GM21619 (cell line): ENCODE measurements around the gene ENTPD8.
"Not testable (repeated sequence)": the region's sequence is repeated elsewhere in the genome, so short reads cannot be mapped to it uniquely, and the experiment has no call there.

ENCODE experiments used
- ATAC-seq: cut with Tn5 transposase; IDR thresholded peaks from one replicate; pipeline ENCODE4 v1.9.1; 2021; ENCODE audit not compliant: unreplicated experiment

ENTPD8 gene

DNA sequence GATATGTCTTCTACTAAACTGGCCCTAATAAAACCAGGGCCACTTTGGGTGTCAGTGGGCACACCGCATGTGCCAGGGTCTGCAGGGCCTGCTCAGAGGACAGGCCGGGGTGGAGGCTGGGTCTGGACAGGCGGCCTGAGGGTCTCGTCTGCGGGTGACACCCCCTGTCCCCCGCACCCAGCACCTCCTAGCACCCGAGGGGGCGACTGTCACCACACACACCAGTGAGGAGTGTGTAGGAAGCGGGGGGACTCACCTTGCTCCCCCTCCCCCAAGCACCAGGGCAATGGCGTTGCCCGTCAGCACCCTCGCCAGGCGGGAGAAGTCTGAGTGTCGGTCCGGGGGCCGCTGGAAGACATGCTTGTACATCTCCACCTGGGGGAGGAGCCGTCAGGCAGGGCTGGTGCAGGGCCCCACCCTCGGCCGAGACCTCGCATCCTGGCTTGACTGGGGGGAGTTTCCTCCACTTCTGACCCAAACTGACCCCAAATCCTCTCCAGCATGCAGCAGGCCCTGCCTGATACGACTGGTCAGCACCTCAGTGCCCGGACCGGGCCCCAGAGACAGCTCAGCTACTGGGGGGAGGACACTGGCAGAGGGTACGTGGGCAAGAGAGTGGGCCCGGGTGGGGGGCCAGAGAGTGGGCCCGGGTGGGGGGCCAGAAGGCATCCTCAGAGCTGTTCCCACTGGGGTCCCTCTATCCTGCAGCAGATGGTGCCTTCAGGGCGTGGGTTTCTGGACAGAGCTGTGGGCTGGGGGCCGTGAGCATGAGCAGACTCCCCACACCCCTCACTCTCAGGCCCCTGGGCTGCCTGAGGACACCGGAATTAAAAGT, 36.8 kb upstream of the ENTPD8 start:
- no peak for ATAC-seq

DNA sequence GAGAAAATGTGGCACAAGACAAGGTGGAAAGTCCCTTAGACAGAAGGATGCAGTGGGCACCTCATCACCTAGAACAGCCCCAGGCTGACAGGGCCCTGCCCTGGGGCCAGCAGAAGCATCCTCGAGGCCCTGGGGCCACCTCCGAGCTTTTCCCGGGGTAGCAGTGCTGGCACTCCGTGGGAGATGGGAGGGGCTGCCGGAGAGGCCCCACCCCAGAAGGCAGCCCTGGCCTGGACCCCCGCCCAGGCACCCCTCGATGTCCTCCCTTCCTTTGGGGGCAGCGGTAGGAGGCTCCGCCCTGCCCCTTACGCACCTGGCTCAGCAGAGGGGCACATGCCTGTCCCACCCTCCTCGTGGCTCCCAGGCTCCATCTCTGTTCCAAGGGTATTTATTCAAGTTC, 35.7 kb upstream of the ENTPD8 start:
- ATAC-seq = no peak

DNA sequence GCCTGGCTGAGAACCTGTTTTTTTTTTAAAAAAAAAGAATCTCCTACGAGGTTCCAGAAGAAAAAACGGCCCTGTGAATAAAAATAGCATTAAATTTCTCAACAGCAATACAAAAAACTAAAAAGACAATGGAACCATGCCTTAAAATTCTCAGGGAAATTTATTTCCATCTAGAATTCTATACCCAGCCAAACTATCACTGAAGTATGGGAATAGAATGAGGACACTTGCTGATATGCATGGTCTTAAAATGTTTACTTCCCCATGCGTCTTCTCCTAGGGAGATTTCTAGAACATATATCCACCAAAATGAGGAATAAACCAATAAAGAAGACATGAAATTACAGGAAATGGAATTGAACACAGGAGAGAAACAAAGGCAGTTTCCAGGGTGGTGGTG, 34.5 kb upstream of the ENTPD8 start:
- ATAC-seq = no peak

DNA sequence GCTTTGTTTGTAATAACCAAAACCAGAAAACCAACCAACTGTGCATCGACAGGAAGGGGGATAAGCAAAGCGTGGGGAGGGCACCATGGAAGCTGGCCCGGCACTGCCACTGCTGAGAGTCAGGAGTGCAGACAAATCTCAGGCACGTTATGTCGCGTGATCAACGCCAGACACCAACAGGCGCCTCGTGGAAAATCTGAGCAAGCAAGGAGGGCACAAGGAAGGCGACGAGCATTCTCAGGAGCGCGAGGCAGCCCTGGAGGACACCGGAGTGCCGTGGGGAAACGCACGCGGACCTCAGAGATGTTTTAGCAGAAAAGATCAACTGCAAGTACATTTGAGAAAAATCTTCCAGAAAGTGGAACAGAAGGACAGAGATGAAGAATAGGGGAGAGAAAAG, 33.1 kb upstream of the ENTPD8 start:
- ATAC-seq = no peak

DNA sequence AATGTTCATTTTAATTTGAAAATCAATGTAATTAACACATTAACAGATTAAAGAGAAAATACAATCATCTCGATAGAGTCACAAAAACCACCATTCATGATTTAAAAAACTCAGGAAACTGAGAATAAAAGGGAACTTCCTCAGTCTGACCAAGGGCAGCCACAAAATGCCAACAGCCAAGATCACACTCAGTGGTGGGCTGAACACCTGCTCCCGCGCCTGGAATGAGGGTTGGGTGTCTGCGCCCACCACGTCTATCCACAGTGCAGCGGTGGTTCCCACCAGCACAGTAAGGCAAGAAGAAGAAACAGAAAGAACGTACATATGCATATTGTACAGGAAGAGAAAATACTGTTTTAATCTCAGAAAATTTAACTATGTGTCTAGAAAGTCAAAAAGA, 29.6 kb upstream of the ENTPD8 start:
- ATAC-seq = no peak

DNA sequence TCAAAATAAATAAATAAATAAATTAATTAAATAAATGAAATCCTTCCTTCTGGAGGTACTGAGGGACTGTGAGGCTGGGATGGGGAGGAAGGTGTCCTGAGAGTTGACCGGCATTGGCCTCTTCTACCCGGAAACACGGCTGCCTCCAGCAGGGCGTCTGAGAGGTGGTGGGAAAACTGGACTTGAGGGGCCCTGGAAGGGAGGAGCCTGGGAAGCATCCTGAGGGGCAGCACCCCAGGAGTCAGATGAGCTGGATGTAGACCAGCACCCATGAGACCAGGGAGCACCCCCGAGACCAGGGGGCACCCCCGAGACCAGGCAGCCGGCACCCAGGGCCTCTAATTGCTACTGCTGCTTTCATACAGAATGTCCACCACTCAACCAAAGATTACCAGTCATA, 26.7 kb upstream of the ENTPD8 start:
- no peak for ATAC-seq

DNA sequence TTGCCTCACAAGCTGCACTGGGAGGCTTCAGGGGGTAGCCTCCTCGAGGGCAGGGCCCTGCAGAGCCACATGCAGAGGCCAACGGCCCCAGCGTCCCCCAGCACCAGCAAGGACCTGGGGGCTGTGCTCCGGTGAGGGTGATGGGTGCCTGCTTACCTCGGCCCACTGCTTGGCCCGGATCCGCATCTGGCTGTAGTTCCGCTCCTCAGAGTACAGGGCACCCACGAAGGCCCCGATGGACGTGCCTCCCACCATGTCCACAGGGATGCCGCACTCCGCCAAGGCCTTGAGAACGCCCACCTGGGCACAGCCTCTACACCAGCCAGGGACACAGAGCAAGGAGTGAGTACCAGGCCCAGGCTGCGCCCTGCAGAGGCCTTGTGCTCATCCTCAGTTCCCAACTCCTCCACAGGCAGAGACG, 26.0 kb upstream of the ENTPD8 start:
- no peak for ATAC-seq

DNA sequence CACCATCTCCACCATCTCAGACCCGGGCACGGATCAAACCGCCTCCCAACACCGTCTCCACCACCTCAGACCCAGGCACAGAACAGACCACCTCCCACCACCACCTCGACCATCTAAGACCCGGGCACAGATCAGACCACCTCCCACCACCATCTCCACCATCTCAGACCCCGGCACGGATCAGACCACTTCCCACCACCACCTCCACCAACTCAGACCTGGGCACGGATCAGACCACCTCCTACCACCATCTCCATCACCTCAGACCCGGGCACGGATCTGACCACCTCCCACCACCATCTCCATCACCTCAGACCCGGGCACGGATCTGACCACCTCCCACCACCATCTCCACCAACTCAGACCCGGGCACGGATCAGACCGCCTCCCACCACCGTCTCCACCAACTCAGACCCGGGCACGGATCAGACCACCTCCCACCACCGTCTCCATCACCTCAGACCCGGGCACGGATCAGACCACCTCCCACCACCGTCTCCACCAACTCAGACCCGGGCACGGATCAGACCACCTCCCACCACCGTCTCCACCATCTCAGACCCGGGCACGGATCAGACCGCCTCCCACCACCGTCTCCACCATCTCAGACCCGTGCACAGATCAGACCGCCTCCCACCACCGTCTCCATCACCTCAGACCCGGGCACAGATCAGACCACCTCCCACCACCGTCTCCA, 25.4 kb upstream of the ENTPD8 start:
- not testable (repeated sequence) for ATAC-seq

DNA sequence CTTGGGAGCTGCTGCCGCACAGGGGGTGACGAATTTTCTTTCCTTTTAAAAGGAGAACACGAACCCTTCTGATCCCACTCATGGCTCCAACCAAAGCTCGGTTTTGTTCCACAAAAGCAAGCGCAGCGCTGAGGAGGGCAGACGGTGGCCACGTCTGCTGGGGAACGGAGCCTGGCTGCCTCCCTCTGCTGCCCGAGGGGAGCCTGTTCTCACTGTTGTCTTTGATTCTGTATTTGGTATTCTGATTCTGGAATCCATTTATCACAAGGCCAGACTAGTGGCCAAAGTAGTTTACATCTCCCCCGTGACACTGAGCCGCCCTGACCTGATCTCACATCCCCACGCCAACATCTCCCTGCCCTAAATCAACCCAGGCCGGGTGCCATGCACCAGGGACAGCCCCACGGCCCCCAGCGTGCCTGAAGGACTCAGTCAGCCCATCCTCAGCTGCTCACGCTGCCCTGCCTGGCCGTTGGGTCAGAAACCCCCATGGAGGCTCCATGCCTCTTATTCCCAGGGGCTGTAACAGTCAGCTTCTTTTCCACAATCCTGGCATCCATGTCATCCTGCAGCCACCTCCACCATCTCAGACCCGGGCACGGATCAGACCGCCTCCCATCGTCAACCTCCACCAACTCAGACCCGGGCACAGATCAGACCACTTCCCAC, 24.7 kb upstream of the ENTPD8 start:
- ATAC-seq = no peak

DNA sequence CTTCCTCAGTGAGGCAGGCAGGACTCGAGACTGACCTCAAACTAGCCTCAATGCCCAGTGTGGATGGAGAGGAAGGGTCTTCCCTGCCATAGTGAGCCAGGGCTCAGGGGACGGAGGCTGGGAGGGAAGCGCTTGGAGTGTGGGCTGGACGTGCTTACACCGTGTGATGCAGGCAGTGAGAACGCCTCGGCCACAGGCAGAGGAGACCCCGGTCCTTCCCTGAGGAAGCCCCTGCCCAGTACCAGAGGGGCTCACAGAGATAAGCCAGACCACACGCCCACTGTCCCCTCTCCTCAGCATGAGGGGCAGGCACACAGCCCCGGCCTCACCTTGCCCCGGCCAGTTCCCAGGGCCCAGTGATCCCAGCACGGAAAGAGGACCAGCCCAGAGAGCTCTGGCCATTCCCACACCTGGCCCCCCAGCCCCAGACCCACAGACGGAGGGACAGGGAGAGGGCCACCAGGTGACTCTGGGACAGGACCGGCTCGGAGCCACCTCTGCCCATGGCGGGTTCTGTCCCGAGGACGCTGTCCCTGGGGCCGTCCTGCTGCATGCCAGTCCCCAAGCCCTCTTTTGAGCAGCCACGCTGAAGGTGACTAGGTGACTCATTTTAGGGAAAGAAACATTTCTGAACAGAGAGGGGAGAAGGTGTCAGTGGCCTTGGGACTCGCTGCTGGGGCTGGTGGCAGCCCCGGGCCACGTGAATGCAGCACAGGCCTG, 24.0 kb upstream of the ENTPD8 start:
- no peak for ATAC-seq

DNA sequence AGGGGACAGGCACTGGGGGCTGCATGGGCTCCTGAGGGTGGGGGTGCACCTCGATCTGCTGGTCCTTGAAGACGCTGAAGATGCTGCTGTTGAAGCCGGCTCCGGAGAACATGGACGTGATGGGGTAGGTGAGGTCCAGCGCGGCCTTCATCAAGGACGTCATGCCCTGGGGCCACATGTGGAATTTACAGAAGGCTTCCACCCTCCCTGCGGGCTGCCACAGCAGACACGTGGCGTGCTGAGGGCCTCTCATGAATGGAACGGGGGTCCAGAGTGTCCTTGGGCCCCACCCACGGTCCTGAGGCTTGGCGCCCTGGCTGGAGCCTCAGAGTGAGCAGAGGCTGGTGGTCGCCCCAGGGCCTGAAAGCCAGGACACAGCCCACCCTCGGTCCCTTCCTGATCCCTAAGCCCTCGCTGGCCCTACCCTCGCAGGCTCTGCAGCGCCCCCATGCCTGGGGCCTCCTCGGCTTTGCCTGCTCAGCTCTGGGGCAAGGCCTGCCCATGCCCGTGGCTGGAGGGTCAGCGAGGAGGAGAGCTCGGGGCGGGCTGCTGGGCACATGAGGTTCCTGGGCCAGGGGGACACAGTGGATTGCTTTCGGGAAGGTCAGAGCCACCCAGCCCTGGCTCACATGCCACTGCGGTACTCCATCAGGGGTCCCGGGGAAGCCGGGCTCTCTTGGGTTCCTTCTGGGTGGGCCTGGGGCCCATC, 23.3 kb upstream of the ENTPD8 start:
- ATAC-seq = no peak

DNA sequence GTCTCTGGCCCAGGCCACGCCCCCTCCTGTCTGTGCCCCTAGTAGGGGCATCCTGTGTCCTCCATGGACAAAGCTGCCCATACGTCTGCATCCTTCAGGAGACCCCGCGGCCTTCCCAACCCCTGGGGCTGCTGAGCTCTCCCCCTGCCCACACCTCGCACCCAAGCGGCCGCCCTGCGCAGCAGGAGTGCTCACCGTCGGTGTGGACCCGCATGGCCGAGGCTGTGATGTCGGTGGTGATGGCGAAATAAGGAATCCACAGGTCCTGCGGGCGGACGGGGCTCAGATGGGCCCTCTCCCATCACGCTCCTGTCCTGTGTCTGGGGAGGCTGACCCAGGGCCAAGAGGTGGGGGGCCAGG, 22.8 kb upstream of the ENTPD8 start:
- no peak for ATAC-seq

DNA sequence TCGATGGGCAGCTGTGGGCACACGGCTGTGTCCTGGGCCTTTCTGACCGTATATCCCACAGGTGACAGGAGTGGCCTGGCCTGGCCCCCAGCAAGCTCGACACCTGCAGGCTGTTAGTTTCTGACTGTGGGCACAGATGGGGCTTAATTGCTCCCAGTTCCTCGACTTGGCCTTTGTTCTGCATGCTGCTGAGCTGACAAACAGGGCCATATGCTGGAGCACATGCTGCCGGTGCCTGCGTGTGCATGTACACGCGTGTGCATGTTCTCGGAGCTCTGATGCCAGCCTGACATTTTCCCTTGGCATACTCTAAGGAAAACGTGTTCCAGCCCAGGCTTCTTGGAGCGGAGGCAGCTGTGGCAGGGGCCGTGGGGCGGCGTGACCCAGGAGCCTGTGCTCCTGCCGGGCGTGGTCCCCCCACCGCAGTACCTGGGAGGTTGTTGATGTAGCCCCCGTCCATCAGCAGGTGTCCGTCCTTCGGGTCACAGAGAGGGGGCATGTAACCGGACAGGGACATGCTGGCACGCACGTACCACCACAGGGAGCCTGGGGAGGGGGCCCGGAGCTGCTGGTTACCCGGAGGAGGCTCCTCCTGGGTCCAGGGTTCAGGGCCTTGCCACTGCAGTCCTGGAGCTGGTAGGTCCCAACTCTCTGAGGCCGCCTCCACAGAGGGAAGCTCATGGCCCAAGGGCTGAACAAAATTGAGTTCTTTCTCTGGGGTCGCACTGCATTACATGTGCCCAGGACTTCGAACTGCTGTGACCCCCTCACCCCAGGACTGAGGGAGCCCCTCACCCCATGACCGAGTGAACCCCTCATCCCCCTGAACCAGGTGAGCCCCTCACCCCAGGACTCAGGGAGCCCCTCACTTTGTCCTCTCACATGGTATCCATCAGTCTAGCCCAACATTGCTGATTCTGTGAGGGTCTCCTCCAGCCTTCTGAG, 22.1 kb upstream of the ENTPD8 start:
- no peak for ATAC-seq

DNA sequence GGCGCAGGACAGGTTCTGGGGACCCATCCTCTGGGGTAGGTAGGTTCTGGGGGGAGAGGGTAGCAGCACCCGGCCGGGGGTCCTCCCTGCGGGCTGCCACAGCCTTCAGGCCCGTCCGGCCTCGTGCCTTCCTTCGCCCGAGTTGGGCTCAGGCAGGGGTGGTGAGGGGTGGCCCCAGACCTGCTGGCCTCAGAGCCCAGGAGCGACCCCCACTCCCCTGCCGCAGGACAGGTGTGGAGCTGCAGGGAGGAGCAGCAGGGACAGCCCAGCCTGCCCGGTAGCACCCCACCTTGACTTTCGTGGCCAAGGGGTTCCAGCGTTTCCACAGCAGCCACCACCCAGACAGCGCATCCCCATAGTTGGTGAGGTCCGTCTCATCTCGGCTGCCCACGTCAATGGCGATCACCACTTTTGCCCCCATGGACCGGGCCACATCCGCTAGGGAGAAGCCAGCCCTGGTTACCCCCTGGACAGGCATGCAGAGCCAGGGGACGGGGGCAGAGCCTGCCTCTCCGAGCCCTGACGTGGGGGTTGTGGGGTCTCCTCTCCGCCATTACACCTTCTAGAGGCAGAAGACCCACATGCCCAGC, 21.3 kb upstream of the ENTPD8 start:
- no peak for ATAC-seq

DNA sequence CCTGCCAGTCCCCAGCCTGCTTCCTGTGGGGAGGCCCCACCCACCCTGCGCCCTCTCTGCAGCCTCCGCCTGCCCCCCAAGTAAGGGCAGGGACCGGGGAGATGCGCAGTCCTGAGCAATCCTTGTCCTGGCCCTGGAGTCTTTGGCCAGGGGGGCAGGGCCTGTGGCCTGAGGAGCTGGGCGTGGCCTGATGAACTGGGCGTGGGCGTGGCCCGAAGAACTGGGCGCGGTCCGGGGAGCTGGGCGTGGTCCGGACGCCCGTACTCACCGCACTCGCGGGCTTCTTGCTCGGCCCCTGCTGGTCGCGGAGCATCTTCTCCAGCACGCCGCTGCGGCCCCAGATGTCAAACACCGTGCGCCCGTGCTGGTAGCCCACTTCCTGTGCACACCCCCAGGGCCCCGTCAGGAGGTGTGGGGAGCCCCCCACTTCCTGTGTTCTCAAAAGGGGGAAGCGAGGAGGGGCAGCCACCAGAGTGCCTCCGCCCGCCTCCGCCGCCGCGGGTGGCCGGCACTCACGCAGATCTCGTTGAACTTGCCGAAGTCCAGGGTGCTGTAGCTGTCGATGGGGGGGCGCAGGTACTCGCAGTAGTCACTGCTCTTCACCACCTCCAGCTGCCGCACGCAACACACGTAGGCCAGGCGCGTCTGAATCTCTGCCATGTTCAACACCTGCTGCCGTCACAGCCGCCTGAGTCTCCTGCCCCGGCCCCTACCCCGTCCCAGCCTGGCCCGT, 20.7 kb upstream of the ENTPD8 start:
- ATAC-seq = peak; percentile 50

DNA sequence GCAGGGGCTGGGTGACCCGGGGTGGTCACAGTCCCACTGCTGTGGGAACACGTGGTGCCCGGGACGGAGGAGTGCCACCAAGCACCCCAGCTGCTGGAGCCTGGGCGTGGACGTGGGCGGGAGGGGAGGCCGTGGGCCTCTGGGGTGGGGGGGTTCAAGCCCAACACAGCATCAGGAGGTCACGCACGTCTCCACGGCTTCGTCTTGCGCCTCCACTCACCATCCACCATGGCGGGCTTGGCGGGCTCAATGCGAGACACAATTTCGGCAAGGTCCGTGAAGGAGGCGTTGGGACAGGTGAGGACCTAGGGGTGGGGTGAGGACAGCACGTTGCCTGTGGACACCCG, 20.1 kb upstream of the ENTPD8 start:
- ATAC-seq = no peak

DNA sequence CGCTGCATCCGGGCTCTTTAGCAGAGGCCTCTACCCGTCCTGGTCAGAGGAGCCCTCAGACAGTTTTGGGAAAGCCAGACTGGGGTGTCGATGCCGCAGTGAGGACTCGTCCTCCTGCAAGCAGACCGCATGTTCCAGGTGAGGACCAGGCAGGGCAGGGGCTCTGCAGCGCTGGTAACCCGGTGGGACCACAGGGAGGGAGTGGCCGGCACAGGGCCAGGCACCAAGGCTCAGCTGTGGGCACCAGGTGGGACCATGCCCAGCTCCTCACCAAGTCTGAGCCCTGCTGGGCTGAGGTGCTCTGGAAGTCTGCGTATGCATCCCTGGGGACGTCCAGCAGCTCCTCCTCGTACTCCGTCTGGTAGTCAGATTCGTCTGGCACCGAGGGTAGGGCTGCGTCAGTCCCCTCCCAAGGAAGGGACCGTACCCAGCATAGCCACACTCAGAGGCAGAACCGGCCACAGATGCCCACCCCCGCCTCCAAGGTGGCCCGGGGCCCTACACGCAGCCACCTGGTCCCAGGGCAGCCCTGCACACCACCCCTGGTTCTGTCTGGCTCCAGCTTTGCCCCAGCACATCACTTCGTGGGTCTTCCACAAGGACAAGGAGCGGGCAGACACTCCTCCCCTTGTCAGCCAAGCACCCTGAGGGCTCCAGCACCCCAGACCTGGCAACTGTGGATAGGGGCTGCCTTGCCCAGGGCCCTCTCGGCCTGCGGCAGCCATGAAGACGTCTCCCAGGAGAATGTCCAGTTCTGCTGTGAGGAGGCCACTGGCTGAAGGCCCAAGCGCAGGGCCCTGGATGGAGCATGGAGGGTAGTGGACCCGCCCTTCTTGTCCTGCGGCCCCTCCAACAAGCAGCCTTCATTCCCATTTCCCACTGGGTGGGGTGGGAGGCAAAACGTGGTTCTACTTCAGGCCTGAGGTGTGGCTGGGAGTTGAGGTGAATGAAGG, 19.5 kb upstream of the ENTPD8 start:
- no peak for ATAC-seq
